ENCODE data around the gene BRD2. TPM values are rescaled to one million over a fixed set of nuclear protein-coding genes. Genes with fewer than 3 reads are reported as not detected.
"Not testable (repeated sequence)": the region's sequence is repeated elsewhere in the genome, so short reads cannot be mapped to it uniquely, and the experiment has no call there.

BRD2 gene
- total and polyA plus RNA-seq, 2 of the 4 experiments (the other 2 are of a cell fraction): 99.5 to 144 TPM

GRCh38 chr6:32942555-32943123, 25.8 kb upstream of the BRD2 start:
- in situ Hi-C loops (cut with MboI; ENCODE audit: low sequenced_read_pairs); H3K14ac ChIP-seq (replicated peaks; ENCODE audit: low read depth, low read length); H3K4me2 ChIP-seq (ENCODE audit: low read depth, low read length); DNase-seq; H4K8ac ChIP-seq (ENCODE audit: low read depth in 2 of 2, low read length in 2 of 2); H3K23ac ChIP-seq (ENCODE audit: low read depth, low read length); H3K4me1 ChIP-seq (ENCODE audit: control insufficient read depth, insufficient read depth, low read length); H3K9me1 ChIP-seq (ENCODE audit: insufficient read depth, low read length); H3K4me3 ChIP-seq (ENCODE audit: insufficient read depth, low read depth, low read length); H3K27me3 ChIP-seq (ENCODE audit: control insufficient read depth, insufficient read depth, low read length); H3K27ac ChIP-seq (ENCODE audit: insufficient read depth, low read length); H2AK9ac ChIP-seq (replicated peaks; ENCODE audit: low read depth, low read length, poor library complexity); H2BK15ac ChIP-seq (ENCODE audit: low read depth, low read length); H4K5ac ChIP-seq (ENCODE audit: low read depth, low read length); ATAC-seq (ENCODE audit: low read depth); H3K79me1 ChIP-seq (ENCODE audit: low read depth in 1 of 2, low read length in 2 of 2); H3K4ac ChIP-seq (ENCODE audit: low read depth, low read length); H2BK20ac ChIP-seq (ENCODE audit: low read depth, low read length); H3K9ac ChIP-seq (ENCODE audit: low read depth, low read length); H2BK5ac ChIP-seq (ENCODE audit: low read depth, low read length, poor library complexity, severe bottlenecking); H2BK120ac ChIP-seq (ENCODE audit: low read depth, low read length); BruUV-seq (replicated peaks); intact Hi-C loops (cut with micrococcal nuclease); H3K56ac ChIP-seq (ENCODE audit: extremely low read depth, insufficient read depth, low read length); H2AK5ac ChIP-seq (ENCODE audit: low read depth, low read length); H4K91ac ChIP-seq (ENCODE audit: insufficient read depth, low read depth, low read length); H2AFZ ChIP-seq (replicated peaks; ENCODE audit: low read length, poor library complexity); H3K9me3 ChIP-seq (ENCODE audit: control insufficient read depth, insufficient read depth, low read length); H3K36me3 ChIP-seq (ENCODE audit: control insufficient read depth, insufficient read depth, low read length); H4K20me1 ChIP-seq (ENCODE audit: insufficient read depth, low read length); dilution Hi-C loops (cut with HindIII; ENCODE audit: low sequenced_read_pairs, unreplicated experiment); H3K18ac ChIP-seq (ENCODE audit: low read depth, low read length); POLR2A ChIA-PET (ENCODE audit: unreplicated experiment): not testable (repeated sequence)
- WGBS, 2 experiments (ENCODE audit: extremely low coverage in 2 of 2, insufficient read length in 1 of 2): 100% methylated on average over 1 of the region's 9 CpGs; no CpG with 5 or more reads in 1 of the 2 experiments
- CTCF ChIA-PET: interaction anchor here (3.3 kb wide), 1 partner anchor 9 kb away, joined by 18 read pairs; no protein-coding TSS in a partner anchor
